Breast epithelium (tissue), 3 donors: ENCODE measurements around the gene CAMK2A.

ENCODE experiments used
- CTCF ChIP-seq, 3 donors: fragments of 450-650 bp; IDR thresholded peaks; one replicate each; pipeline ENCODE4 v1.5.1; 2016 to 2017; ENCODE audit warnings: antibody characterized with exemption in 3 of 3, mild to moderate bottlenecking in 3 of 3, moderate library complexity in 3 of 3
- POLR2AphosphoS5 ChIP-seq, 3 donors: sonication (generic); formaldehyde crosslinking; IDR thresholded peaks; one replicate each; pipeline ENCODE4 v1.6.1; 2017; ENCODE audit warnings: antibody characterized with exemption in 3 of 3

- no peak for TF ChIP-seq CTCF (IDR thresholded peaks at IDR 0.05)
- TF ChIP-seq POLR2AphosphoS5 (IDR thresholded peaks at IDR 0.05) = no peak
Observed at GRCh38 chr5:150246835-150247234, 42.7 kb downstream of the CAMK2A start.
